A673 (cell line): ENCODE data around the gene FSD1L. TPM values are rescaled to one million over a fixed set of nuclear protein-coding genes. Genes with fewer than 3 reads are reported as not detected.
A peak's percentile ranks its signal among the peaks of the same experiment; 100 is the strongest.

Experiments used
- BruUV-seq: library from RNA; stranded (reverse); fragments of 400-500 nt; replicated peaks from 2 replicates; lab custom pipeline; 2021; lab: Mats Ljungman, UMichigan
- CTCF ChIA-PET: fragments of 300-600 bp; sonication (Branson Sonifier 250); formaldehyde crosslinking; loops from one replicate; lab custom pipeline; 2022; ENCODE audit warnings: antibody characterized with exemption; lab: Charles Lee
- POLR2A ChIA-PET: fragments of 300-600 bp; sonication (Branson Sonifier 250); formaldehyde crosslinking; loops from one replicate; lab custom pipeline; 2022; ENCODE audit warnings: antibody characterized with exemption; ENCODE audit not compliant: low non-redundant PET; lab: Charles Lee
- DNase-seq: peaks from one replicate; pipeline ENCODE4 v3.0.0-alpha.2; 2015; ENCODE audit warnings: low spot score
- H3K27ac ChIP-seq: fragments of 200-600 bp; sonication (generic); 2 replicates; pipeline ENCODE4 v1.5.1; 2016; ENCODE audit warnings: mixed run types, low read depth, mild to moderate bottlenecking, mixed read lengths, antibody characterized with exemption, low read length; ENCODE audit not compliant: poor library complexity, severe bottlenecking
- H3K27me3 ChIP-seq: fragments of 200-600 bp; sonication (generic); replicated peaks from 2 replicates; pipeline ENCODE4 v1.6.1; 2017; ENCODE audit warnings: mixed run types, low read depth, mild to moderate bottlenecking, mixed read lengths, antibody characterized with exemption, low read length; ENCODE audit not compliant: insufficient read depth, poor library complexity
- H3K36me3 ChIP-seq: fragments of 200-600 bp; sonication (generic); 2 replicates; pipeline ENCODE4 v1.6.1; 2016; ENCODE audit warnings: mixed run types, mild to moderate bottlenecking, mixed read lengths, antibody characterized with exemption, low read length; ENCODE audit not compliant: insufficient read depth, poor library complexity, severe bottlenecking
- H3K4me1 ChIP-seq: fragments of 200-600 bp; sonication (generic); 2 replicates; pipeline ENCODE4 v1.6.1; 2017; ENCODE audit warnings: mixed run types, mild to moderate bottlenecking, mixed read lengths, antibody characterized with exemption, low read length; ENCODE audit not compliant: insufficient read depth, poor library complexity, severe bottlenecking
- H3K4me3 ChIP-seq: fragments of 200-600 bp; sonication (generic); 2 replicates; pipeline ENCODE4 v1.5.1; 2016; ENCODE audit warnings: low read depth, mixed run types, mild to moderate bottlenecking, mixed read lengths, low read length; ENCODE audit not compliant: poor library complexity, severe bottlenecking
- H3K9me3 ChIP-seq: fragments of 200-600 bp; sonication (generic); 2 replicates; pipeline ENCODE4 v1.6.1; 2016; ENCODE audit warnings: mixed run types, low read depth, mild to moderate bottlenecking, mixed read lengths, antibody characterized with exemption, low read length; ENCODE audit not compliant: poor library complexity, severe bottlenecking
- CTCF ChIP-seq: fragments of 300-800, 200-600 bp; sonication (generic); conservative IDR thresholded peaks from 2 replicates; pipeline ENCODE4 v1.5.1; 2017; ENCODE audit warnings: low read depth, mild to moderate bottlenecking, antibody characterized with exemption, low read length, moderate library complexity, mixed read lengths
- EZH2 ChIP-seq: fragments of 200-600 bp; sonication (generic); IDR thresholded peaks from 2 replicates; pipeline ENCODE4 v1.6.1; 2017; ENCODE audit warnings: borderline replicate concordance, low read depth, mild to moderate bottlenecking, mixed read lengths, antibody characterized with exemption, low read length; ENCODE audit not compliant: poor library complexity, severe bottlenecking
- intact Hi-C: fragments of 100-400 bp; cut with micrococcal nuclease; formaldehyde crosslinking; loops from one replicate; pipeline ENCODE4 v1.10.0; 2022; ENCODE audit not compliant: unreplicated experiment
- total RNA-seq: library from RNA; stranded (reverse); gene quantifications from 2 replicates; pipeline ENCODE4 v1.2.3, GENCODE V29; 2021

FSD1L gene
- total RNA-seq, 1 experiment from 2014 or later, result 9.8 TPM

- Histone ChIP-seq H3K27me3 (no peaks in the 10 kb centered on the region), H3K4me1 (no peaks in the 10 kb centered on the region), H3K9me3 (no peaks in the 10 kb centered on the region), H3K4me3 (no peak overlapping the region), H3K36me3 (no peaks in the 10 kb centered on the region), H3K27ac (no peak overlapping the region)
- intact Hi-C loops, result loop anchor here (10.0 kb wide), 2 partner anchors 124 to 274 kb away; partner anchors contain the start of gene TMEM38B
- ChIA-PET CTCF (interaction anchor here (0.7 kb wide), 1 partner anchor 528 kb away, joined by 16 read pairs; no protein-coding TSS in a partner anchor), POLR2A (interaction anchor here (0.7 kb wide), 1 partner anchor 306 kb away, joined by 3 read pairs; no protein-coding TSS in a partner anchor)
- TF ChIP-seq EZH2 (no peak), CTCF (no peak)
- BruUV-seq, result no TSS peak
- no peak for DNase-seq
These were observed 26.7 kb upstream of the FSD1L start for GRCh38 chr9:105421154-105421553.

GRCh38 chr9:105421864-105422263 is 26.0 kb upstream of the FSD1L start:
- no peaks in the 10 kb centered on the region for H3K4me1 ChIP-seq
- H3K9me3 ChIP-seq, result no peaks in the 10 kb centered on the region
- H3K27me3 ChIP-seq, result no peaks in the 10 kb centered on the region
- ChIA-PET CTCF (no interaction called here), POLR2A (no interaction called here)
- no peak overlapping the region for H3K27ac ChIP-seq
- no peak for DNase-seq
- intact Hi-C loops, result loop anchor here (10.0 kb wide), 2 partner anchors 123 to 273 kb away; partner anchors contain the start of gene TMEM38B
- TF ChIP-seq EZH2, result no peak
- TF ChIP-seq CTCF, result no peak
- no TSS peak for BruUV-seq
- no peaks in the 10 kb centered on the region for H3K36me3 ChIP-seq
- no peak overlapping the region for H3K4me3 ChIP-seq

- intact Hi-C loops, result loop anchor here (5.0 to 10.0 kb wide), 3 partner anchors 119 to 296 kb away; partner anchors contain the start of gene TMEM38B
- ChIA-PET CTCF (no interaction called here), POLR2A (no interaction called here)
- DNase-seq, result peak; percentile 39
- H3K9me3 ChIP-seq, result no peaks in the 10 kb centered on the region
- no peak overlapping the region for H3K27ac ChIP-seq
- H3K4me1 ChIP-seq, result no peaks in the 10 kb centered on the region
- H3K36me3 ChIP-seq, result no peaks in the 10 kb centered on the region
- H3K4me3 ChIP-seq, result no peak overlapping the region
- BruUV-seq, result no TSS peak
- no peaks in the 10 kb centered on the region for H3K27me3 ChIP-seq
- TF ChIP-seq CTCF, result peak; percentile 64
- TF ChIP-seq EZH2, result no peak
These were observed 21.9 kb upstream of the FSD1L start for GRCh38 chr9:105425816-105426433.
